GM18498 (cell line): ENCODE data around the gene TEPSIN.

Experiments
- ATAC-seq: cut with Tn5 transposase; IDR thresholded peaks from one replicate; pipeline ENCODE4 v1.9.1; 2021; ENCODE audit warnings: mild to moderate bottlenecking, moderate library complexity; ENCODE audit not compliant: unreplicated experiment

TEPSIN gene

GRCh38 chr17:81270279-81270678, 31.4 kb upstream of the TEPSIN start:
- no peak for ATAC-seq

GRCh38 chr17:81267390-81268067, 28.7 kb upstream of the TEPSIN start:
- no peak for ATAC-seq

- ATAC-seq, result no peak
These were observed 26.7 kb upstream of the TEPSIN start for GRCh38 chr17:81265576-81265975.

- no peak for ATAC-seq
These were observed 25.8 kb upstream of the TEPSIN start for GRCh38 chr17:81264640-81265039.

- no peak for ATAC-seq
These were observed 24.7 kb upstream of the TEPSIN start for GRCh38 chr17:81263371-81264181.

- ATAC-seq, result no peak
These were observed 22.9 kb upstream of the TEPSIN start for GRCh38 chr17:81261582-81262336.

- no peak for ATAC-seq
These were observed 22.2 kb upstream of the TEPSIN start for GRCh38 chr17:81261096-81261495.

- ATAC-seq, result no peak
These were observed 21.8 kb upstream of the TEPSIN start for GRCh38 chr17:81260641-81261040.

GRCh38 chr17:81260171-81260570, 21.3 kb upstream of the TEPSIN start:
- no peak for ATAC-seq

- ATAC-seq, result no peak
These were observed 20.3 kb upstream of the TEPSIN start for GRCh38 chr17:81259058-81259605.

GRCh38 chr17:81258292-81258691, 19.4 kb upstream of the TEPSIN start:
- ATAC-seq, result no peak

- ATAC-seq, result no peak
These were observed 18.7 kb upstream of the TEPSIN start for GRCh38 chr17:81257533-81257932.

GRCh38 chr17:81256616-81257015, 17.8 kb upstream of the TEPSIN start:
- no peak for ATAC-seq

- no peak for ATAC-seq
These were observed 16.3 kb upstream of the TEPSIN start for GRCh38 chr17:81254955-81255717.

- no peak for ATAC-seq
These were observed 14.7 kb upstream of the TEPSIN start for GRCh38 chr17:81253358-81254131.

- no peak for ATAC-seq
These were observed 14.1 kb upstream of the TEPSIN start for GRCh38 chr17:81252987-81253329.

- no peak for ATAC-seq
These were observed 13.6 kb upstream of the TEPSIN start for GRCh38 chr17:81252326-81252986.

- ATAC-seq, result no peak
These were observed 12.9 kb upstream of the TEPSIN start for GRCh38 chr17:81251709-81252301.

GRCh38 chr17:81251094-81251708, 12.3 kb upstream of the TEPSIN start:
- ATAC-seq, result no peak
